Left hindlimb (tissue), 1 donor: Measurements from ENCODE around the gene INAFM2.

Experiments used
- DNase-seq: peaks from one replicate; pipeline ENCODE4 v3.0.0-alpha.2; 2018

INAFM2 gene

GRCh38 chr15:40287968-40288367 is 35.5 kb upstream of the INAFM2 start:
- DNase-seq: no peak

- no peak for DNase-seq
Measured at GRCh38 chr15:40289140-40289775, 34.2 kb upstream of the INAFM2 start.

- DNase-seq: no peak
Measured at GRCh38 chr15:40290545-40290917, 33.0 kb upstream of the INAFM2 start.

GRCh38 chr15:40290918-40291574 is 32.4 kb upstream of the INAFM2 start:
- peak; percentile 73 for DNase-seq

- DNase-seq: no peak
Measured at GRCh38 chr15:40292246-40292645, 31.2 kb upstream of the INAFM2 start.

- no peak for DNase-seq
Measured at GRCh38 chr15:40293006-40293405, 30.5 kb upstream of the INAFM2 start.

GRCh38 chr15:40293905-40294895 is 29.3 kb upstream of the INAFM2 start:
- no peak for DNase-seq

GRCh38 chr15:40295297-40295696 is 28.2 kb upstream of the INAFM2 start:
- no peak for DNase-seq

GRCh38 chr15:40295877-40296560 is 27.5 kb upstream of the INAFM2 start:
- no peak for DNase-seq

- DNase-seq: no peak
Measured at GRCh38 chr15:40296561-40297230, 26.8 kb upstream of the INAFM2 start.

GRCh38 chr15:40297356-40297755 is 26.1 kb upstream of the INAFM2 start:
- DNase-seq: no peak

- DNase-seq: peak; percentile 12
Measured at GRCh38 chr15:40298216-40298935, 25.1 kb upstream of the INAFM2 start.

- no peak for DNase-seq
Measured at GRCh38 chr15:40300367-40300766, 23.1 kb upstream of the INAFM2 start.

- DNase-seq: peak; percentile 6
Measured at GRCh38 chr15:40300771-40301170, 22.7 kb upstream of the INAFM2 start.

GRCh38 chr15:40301467-40302179 is 21.9 kb upstream of the INAFM2 start:
- peak; percentile 21 for DNase-seq

GRCh38 chr15:40302288-40302886 is 21.1 kb upstream of the INAFM2 start:
- peak; percentile 12 for DNase-seq

- DNase-seq: peak; percentile 22
Measured at GRCh38 chr15:40302981-40303380, 20.5 kb upstream of the INAFM2 start.

GRCh38 chr15:40303576-40303975 is 19.9 kb upstream of the INAFM2 start:
- DNase-seq: no peak

- no peak for DNase-seq
Measured at GRCh38 chr15:40305281-40305680, 18.2 kb upstream of the INAFM2 start.

- no peak for DNase-seq
Measured at GRCh38 chr15:40306371-40306770, 17.1 kb upstream of the INAFM2 start.

- DNase-seq: no peak
Measured at GRCh38 chr15:40306908-40307307, 16.6 kb upstream of the INAFM2 start.
